GM12864 (cell line): ENCODE measurements around the gene MIA3.

Experiments used
- DNase-seq: peaks from one replicate; pipeline ENCODE4 v3.0.0-alpha.2; 2011; ENCODE audit warnings: low read depth
- H3K4me3 ChIP-seq: 2 replicates; pipeline ENCODE4 v1.5.1; 2011; ENCODE audit warnings: mild to moderate bottlenecking, low read depth, low read length, control low read depth
- TF ChIP-seq, protein P1 (sequence below): IDR thresholded peaks from 2 replicates; pipeline ENCODE4 v1.5.1; 2011; ENCODE audit warnings: low read depth, mild to moderate bottlenecking, moderate library complexity, low read length, control low read depth, inconsistent platforms; ENCODE audit errors: missing control alignments

Gene MIA3

DNA sequence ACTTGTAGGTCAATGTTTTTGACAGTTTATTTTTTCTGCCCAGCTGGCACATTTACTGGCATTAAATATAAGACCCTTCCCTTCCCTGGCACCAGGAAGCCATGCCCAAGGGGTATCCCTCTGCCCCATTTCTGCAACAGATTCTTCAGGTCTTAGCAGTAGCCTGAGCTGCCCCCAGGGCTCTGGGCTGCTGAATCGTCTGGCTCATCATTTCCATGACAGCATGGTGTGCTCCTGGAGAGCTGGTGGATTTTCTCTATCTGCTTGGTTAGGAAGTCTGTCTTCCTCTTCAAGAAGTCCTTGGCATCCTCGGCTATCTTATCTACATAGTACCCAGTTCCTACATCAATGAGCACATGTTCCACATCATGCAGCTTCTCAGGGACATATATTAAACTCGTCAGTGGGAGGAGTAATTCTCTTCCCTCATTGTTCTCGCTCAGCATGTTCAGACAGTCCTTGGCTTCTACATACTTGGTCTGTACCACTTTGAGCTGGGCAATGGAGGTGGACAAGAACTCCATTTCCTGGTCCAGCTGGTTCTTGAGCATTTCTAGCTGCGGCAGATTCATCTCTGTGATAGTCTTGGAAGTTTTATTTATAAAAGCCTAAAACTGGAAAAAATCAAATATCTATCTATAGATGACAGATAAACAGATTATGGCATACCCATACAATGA is 23.5 kb downstream of the MIA3 start:
- TF ChIP-seq, protein P1, sequence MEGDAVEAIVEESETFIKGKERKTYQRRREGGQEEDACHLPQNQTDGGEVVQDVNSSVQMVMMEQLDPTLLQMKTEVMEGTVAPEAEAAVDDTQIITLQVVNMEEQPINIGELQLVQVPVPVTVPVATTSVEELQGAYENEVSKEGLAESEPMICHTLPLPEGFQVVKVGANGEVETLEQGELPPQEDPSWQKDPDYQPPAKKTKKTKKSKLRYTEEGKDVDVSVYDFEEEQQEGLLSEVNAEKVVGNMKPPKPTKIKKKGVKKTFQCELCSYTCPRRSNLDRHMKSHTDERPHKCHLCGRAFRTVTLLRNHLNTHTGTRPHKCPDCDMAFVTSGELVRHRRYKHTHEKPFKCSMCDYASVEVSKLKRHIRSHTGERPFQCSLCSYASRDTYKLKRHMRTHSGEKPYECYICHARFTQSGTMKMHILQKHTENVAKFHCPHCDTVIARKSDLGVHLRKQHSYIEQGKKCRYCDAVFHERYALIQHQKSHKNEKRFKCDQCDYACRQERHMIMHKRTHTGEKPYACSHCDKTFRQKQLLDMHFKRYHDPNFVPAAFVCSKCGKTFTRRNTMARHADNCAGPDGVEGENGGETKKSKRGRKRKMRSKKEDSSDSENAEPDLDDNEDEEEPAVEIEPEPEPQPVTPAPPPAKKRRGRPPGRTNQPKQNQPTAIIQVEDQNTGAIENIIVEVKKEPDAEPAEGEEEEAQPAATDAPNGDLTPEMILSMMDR = no peak
- no peak overlapping the region for H3K4me3 ChIP-seq
- DNase-seq = no peak

- TF ChIP-seq, protein P1 = no peak
- DNase-seq = no peak
- H3K4me3 ChIP-seq = no peak overlapping the region
Measured at GRCh38 chr1:222642468-222642867, 24.6 kb downstream of the MIA3 start.

- DNase-seq = no peak
- TF ChIP-seq, protein P1 = no peak
- H3K4me3 ChIP-seq = peak overlapping the region; percentile 86
Measured at GRCh38 chr1:222643606-222643937, 25.7 kb downstream of the MIA3 start.

GRCh38 chr1:222643938-222644635 is 26.2 kb downstream of the MIA3 start:
- TF ChIP-seq, protein P1 = no peak
- H3K4me3 ChIP-seq = peak overlapping the region; percentile 86
- peak; percentile 95 for DNase-seq

DNA sequence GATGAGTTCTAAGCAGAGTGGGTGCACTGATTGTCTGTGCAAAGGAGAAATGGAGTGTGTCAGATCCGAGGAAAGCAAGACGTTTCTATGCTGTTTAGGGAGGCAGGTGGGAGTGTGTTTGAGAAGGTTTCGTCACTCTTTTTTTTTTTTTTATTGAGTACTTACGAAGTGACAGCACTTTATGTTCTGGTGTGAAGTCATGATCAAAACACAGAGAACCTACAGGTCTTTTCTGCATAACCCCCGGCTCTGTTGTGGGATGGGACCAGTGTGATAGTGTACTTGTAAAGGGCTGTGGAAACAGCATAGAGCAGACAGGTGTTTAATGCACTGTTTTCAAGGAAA is 26.7 kb downstream of the MIA3 start:
- H3K4me3 ChIP-seq = peak overlapping the region; percentile 86
- DNase-seq = peak; percentile 8
- TF ChIP-seq, protein P1 = no peak

DNA sequence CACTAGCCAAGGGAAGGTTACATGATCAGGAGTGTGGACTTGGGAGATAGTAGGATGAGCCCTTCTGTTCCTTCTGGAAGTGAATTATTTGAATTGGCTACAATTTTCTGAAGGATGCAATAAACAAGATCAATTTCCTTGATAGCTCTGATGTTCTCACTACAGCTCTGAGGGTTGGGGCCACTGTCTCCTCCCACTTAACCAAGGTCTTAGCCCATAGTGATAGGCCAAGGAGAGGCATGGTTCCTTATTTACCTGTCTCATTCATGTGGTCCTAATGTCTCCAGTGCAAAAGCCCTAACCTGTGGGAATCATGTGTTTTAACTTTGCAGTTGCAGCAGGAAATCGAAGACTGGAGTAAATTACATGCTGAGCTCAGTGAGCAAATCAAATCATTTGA is 34.8 kb downstream of the MIA3 start:
- TF ChIP-seq, protein P1 = no peak
- no peak overlapping the region for H3K4me3 ChIP-seq
- DNase-seq = no peak

- H3K4me3 ChIP-seq = no peak overlapping the region
- TF ChIP-seq, protein P1 = no peak
- DNase-seq = peak; percentile 25
Measured at GRCh38 chr1:222653178-222653827, 35.4 kb downstream of the MIA3 start.
